Measurements from ENCODE around the gene SMTNL2. TPM values are rescaled to one million over a fixed set of nuclear protein-coding genes. Genes with fewer than 3 reads are reported as not detected.

Gene SMTNL2
- total and polyA plus RNA-seq, 9 of the 15 experiments (the other 6 are each of a cell fraction or from before 2014, with no cell fraction given) = not detected

GRCh38 chr17:4657678-4658077 is 73.3 kb downstream of the SMTNL2 start:
- CTCF ChIA-PET (ENCODE audit: low intra/inter-chr PET ratio) = no interaction called here

More at GRCh38 chr17:4657678-4658077, 73.3 kb downstream of the SMTNL2 start:
- BruUV-seq (replicated peaks) = no TSS peak
- FAIRE-seq (no peak), DNase-seq (ENCODE audit: extremely low read depth in 1 of 4, low spot score in 3 of 4) (peak in 1 of 4 experiments; percentile 35), ATAC-seq (no peak; the same call in 2 of the 3 replicates)
- Histone ChIP-seq H3K36me3 (ENCODE audit: control insufficient read depth, insufficient read depth, low read length) (no peaks in the 10 kb centered on the region), H3K9ac (ENCODE audit: insufficient read depth in 1 of 2, low read depth in 2 of 2, low read length in 2 of 2) (peak overlapping the region; percentile 11 to 36; a peak in 2 of 4 replicates), H3K4me1 (replicated peaks in 1 of 2; ENCODE audit: control insufficient read depth in 2 of 2, insufficient read depth in 2 of 2, low read length in 2 of 2) (peaks cover 22 to 30% of the 10 kb centered on the region in 2 experiments; a peak in 4 of 5 replicates), H3K9me1 (ENCODE audit: control insufficient read depth, insufficient read depth, low read length) (no peaks in the 10 kb centered on the region), H3K9me3 (replicated peaks; ENCODE audit: control insufficient read depth, insufficient read depth, low read depth, low read length) (no peaks in the 10 kb centered on the region), H3K4me3 (no peak overlapping the region), H3K27me3 (ENCODE audit: control insufficient read depth in 2 of 2, insufficient read depth in 2 of 2, low read length in 2 of 2) (no peaks in the 10 kb centered on the region), H3K79me2 (ENCODE audit: control insufficient read depth, insufficient read depth, low read length) (no peaks in the 10 kb centered on the region), H4K20me1 (replicated peaks; ENCODE audit: control insufficient read depth, insufficient read depth, low read length) (no peaks in the 10 kb centered on the region), H3K4me2 (ENCODE audit: insufficient read depth, low read length) (peak overlapping the region; percentile 21; the same call in 1 of the 2 replicates), H2AFZ (ENCODE audit: low read depth, low read length) (peak overlapping the region; percentile 65; the same call in 1 of the 2 replicates), H3K27ac (ENCODE audit: extremely low read depth, low read depth, low read length) (peak overlapping the region; percentile 54)
- WGBS (ENCODE audit: insufficient coverage, low coverage, missing lambda C conversion rate) = 5% methylated on average over 2 of the region's 2 CpGs
- intact Hi-C loops (cut with micrococcal nuclease) (no loop called here), in situ Hi-C loops (cut with MboI) (no loop called here)
- TF ChIP-seq ZNF398 (CRISPR knock-in tag; IDR thresholded peaks at IDR 0.05) (no peak), NFE2 (IDR thresholded peaks at IDR 0.05; ENCODE audit: low read depth) (no peak), EP400 (IDR thresholded peaks at IDR 0.05) (no peak), CBFA2T2 (conservative IDR thresholded peaks at IDR 0.05) (peak; percentile 56), TAL1 (IDR thresholded peaks at IDR 0.05) (peak; percentile 43; the same call in 1 of the 2 replicates), TEAD4 (IDR thresholded peaks at IDR 0.05; ENCODE audit: low read length) (peak; percentile 34; the same call in 1 of the 2 replicates), TEAD4 (CRISPR knock-in tag; IDR thresholded peaks at IDR 0.05; ENCODE audit: borderline replicate concordance) (no peak), PHF8 (IDR thresholded peaks at IDR 0.05; ENCODE audit: borderline replicate concordance, low read length) (no peak), ZNF384 (IDR thresholded peaks at IDR 0.05; ENCODE audit: low read depth, low read length) (peak; percentile 44; the same call in 1 of the 2 replicates), TCF3 (CRISPR knock-in tag; IDR thresholded peaks at IDR 0.05) (peak; percentile 36; the same call in 1 of the 2 replicates), ZNF766 (CRISPR knock-in tag; conservative IDR thresholded peaks at IDR 0.05) (0 out of 2 replicates have a peak, but pooled peaks have one; percentile 27), ADNP (tag; IDR thresholded peaks at IDR 0.05) (peak; percentile 54; the same call in 1 of the 2 replicates), SMAD2 (IDR thresholded peaks at IDR 0.05; ENCODE audit: low read depth, low read length) (no peak), NCOR1 (IDR thresholded peaks at IDR 0.05) (peak; percentile 13; the same call in 1 of the 2 replicates), SMARCE1 (IDR thresholded peaks at IDR 0.05) (0 out of 2 replicates have a peak, but pooled peaks have one; percentile 32), ARID1B (IDR thresholded peaks at IDR 0.05) (peak; percentile 43), CBFA2T3 (IDR thresholded peaks at IDR 0.05) (peak; percentile 77), KDM1A (IDR thresholded peaks at IDR 0.05) (peak in 1 of 2 experiments; percentile 31; a peak in 1 of 4 replicates)
- POLR2A ChIA-PET = interaction anchor here (0.6 to 1.8 kb wide), 3 partner anchors 9 to 24 kb away, joined by 3 to 4 read pairs (median 4); no protein-coding TSS in a partner anchor
